Ureter (tissue), 1 donor: ENCODE results near the gene C3. TPM values are rescaled to one million over a fixed set of nuclear protein-coding genes. Genes with fewer than 3 reads are reported as not detected.
A peak's percentile ranks its signal among the peaks of the same experiment; 100 is the strongest.
"Not testable (repeated sequence)": the region's sequence is repeated elsewhere in the genome, so short reads cannot be mapped to it uniquely, and the experiment has no call there.

Experiments used
- DNase-seq: peaks from one replicate; pipeline ENCODE4 v3.0.0-alpha.2; 2020; ENCODE audit warnings: low spot score
- total RNA-seq: library from RNA; stranded (reverse); gene quantifications from one replicate; pipeline ENCODE4 v1.2.4, GENCODE V29; 2023
- donor health status: DM: yes; HTN: yes; CAD: no.

C3 gene
- total RNA-seq, 1 donor from 2014 or later, result 718 TPM

GRCh38 chr19:6664916-6665315 is 55.5 kb downstream of the C3 start:
- DNase-seq, result no peak

GRCh38 chr19:6663236-6664201 is 56.9 kb downstream of the C3 start:
- no peak for DNase-seq

GRCh38 chr19:6662702-6663101 is 57.7 kb downstream of the C3 start:
- DNase-seq, result no peak

GRCh38 chr19:6661509-6662244 is 58.8 kb downstream of the C3 start:
- not testable (repeated sequence) for DNase-seq

- DNase-seq, result no peak
Measured at GRCh38 chr19:6660930-6661329, 59.5 kb downstream of the C3 start.

GRCh38 chr19:6656390-6656789 is 64.1 kb downstream of the C3 start:
- DNase-seq, result not testable (repeated sequence)

- no peak for DNase-seq
Measured at GRCh38 chr19:6654347-6655310, 65.8 kb downstream of the C3 start.

GRCh38 chr19:6652805-6653094 is 67.7 kb downstream of the C3 start:
- no peak for DNase-seq

- no peak for DNase-seq
Measured at GRCh38 chr19:6651965-6652804, 68.3 kb downstream of the C3 start.

GRCh38 chr19:6649185-6649584 is 71.3 kb downstream of the C3 start:
- no peak for DNase-seq

- DNase-seq, result no peak
Measured at GRCh38 chr19:6648141-6648715, 72.2 kb downstream of the C3 start.

GRCh38 chr19:6644796-6645195 is 75.7 kb downstream of the C3 start:
- no peak for DNase-seq

GRCh38 chr19:6640333-6640732 is 80.1 kb downstream of the C3 start:
- DNase-seq, result not testable (repeated sequence)

GRCh38 chr19:6639439-6639838 is 81.0 kb downstream of the C3 start:
- no peak for DNase-seq

GRCh38 chr19:6633456-6633813 is 87.0 kb downstream of the C3 start:
- DNase-seq, result not testable (repeated sequence)

- peak; percentile 65 for DNase-seq
Measured at GRCh38 chr19:6632747-6633455, 87.5 kb downstream of the C3 start.

GRCh38 chr19:6632002-6632621 is 88.3 kb downstream of the C3 start:
- DNase-seq, result peak; percentile 84
